Measurements from ENCODE around the gene ESRRB.

Gene ESRRB

GRCh38 chr14:76541594-76542219 is 165.8 kb downstream of the ESRRB start:
- DNase-seq (ENCODE audit: low read depth) = no peak

DNA sequence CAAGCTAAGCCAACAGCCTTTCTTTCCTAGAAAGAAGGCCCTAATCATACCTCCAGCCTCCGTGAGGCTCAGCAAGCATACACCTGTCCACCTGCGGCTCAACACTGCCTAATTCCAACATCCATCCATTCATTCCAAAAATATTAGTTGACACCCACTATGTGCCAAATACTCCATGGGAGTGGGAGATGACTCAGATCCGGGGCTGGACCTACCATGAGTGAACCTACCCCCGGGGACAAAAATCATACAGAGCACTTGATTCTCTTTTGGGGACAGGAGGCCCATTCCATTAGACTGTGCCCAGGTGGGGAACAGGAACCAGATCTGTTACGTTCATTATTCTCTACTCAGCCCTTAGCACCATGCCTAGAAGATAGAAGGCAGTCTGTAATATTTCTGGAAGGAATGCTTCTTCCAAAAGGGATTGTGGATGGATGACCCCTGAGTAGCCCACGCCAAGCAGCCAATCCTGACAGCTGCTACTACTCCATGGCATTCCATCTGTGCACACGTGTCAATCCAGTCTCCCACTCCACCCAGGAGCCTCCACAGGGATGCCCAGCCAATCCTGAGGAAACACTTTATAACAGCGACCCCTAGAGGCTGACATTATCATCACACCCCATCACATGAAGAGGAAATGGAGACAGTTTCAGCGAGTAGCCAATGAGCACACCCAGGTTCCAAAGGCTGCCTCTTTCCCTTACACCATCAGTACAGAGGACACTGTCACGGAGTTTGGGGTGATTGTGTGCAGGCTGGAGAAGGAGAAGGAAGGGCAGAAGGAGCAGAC is 170.7 kb downstream of the ESRRB start:
- DNase-seq (ENCODE audit: low read depth) = no peak

DNA sequence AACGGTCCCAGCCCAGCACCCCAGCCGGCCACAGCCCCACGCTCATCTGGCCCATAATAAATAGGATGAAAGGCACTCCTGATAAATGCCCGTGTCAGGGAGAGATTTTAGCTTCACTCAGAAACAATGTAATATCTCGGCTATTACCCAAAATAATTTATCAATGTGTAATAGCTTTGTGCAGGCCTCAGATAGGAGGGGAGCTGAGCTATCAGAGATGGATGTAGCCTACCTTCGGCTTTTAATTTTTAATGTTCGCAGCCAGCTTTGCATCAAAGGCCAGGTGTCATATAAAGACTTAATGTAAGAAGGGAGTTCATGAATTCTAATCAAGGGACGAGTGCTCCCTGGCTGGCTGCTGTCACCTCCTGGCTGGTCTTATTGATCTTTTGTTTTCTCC is 171.9 kb downstream of the ESRRB start:
- DNase-seq (ENCODE audit: low read depth) = no peak

DNA sequence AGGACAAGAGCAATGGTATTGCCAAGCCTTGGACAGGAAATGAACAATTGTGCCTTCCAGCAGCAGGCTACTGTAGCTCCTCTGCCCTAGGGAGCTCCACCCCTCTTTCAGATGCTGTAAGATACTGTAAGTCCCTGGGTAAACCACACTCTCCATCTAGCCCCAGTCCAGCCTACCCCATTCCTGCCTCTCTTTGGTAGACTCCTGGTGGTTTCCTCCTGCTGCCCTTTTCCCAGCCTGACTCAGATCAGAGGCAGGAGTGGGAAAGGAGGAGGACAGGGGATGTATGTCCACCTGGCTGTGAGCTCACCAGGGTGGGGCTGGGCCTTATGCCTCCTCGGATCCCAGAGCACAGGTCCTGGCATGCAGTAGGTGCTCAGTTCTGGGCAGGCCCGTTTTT is 174.6 kb downstream of the ESRRB start:
- DNase-seq (ENCODE audit: low read depth) = no peak

DNA sequence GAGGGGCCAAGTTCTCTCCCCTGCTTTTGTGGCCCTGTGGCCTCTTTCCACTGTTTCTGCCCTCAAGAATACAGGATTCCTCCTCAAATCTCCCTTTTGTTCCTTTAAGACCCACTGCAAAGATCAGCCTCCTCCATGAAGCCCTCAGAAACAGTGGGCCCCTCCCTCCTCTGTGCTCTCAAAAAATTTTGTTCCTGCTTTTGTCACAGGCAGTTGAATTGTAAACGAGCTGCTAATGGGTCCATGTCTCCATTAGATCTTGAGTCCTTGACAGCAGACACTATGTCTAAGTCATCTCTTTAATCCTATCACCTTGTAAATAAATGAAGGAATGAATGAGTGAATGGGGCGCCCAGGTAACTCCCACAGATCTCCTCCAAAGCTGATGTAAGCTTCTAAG is 175.2 kb downstream of the ESRRB start:
- DNase-seq (ENCODE audit: low read depth) = no peak

Measured in HS-5 (cell line).